Pancreas (tissue), 10 donors: ENCODE results near the gene IFT57. TPM values are rescaled to one million over a fixed set of nuclear protein-coding genes. Genes with fewer than 3 reads are reported as not detected.

Experiments
- ATAC-seq, 4 donors: fragments of 200-7000 bp; cut with Tn5 transposase; one replicate each; pipeline versions ENCODE4 v1.8.0 to v1.9.1; 2020; ENCODE audit warnings: mild to moderate bottlenecking in 4 of 4, moderate library complexity in 4 of 4
- DNase-seq, 6 donors: peaks; one replicate each; pipeline ENCODE4 v3.0.0-alpha.2; 2020
- FAIRE-seq: peaks from 2 replicates; lab custom pipeline; 2012; peaks lifted over from hg19 to GRCh38; lab: Jason Lieb, UNC
- H3K27ac ChIP-seq, 4 donors: fragments of 200-600 bp; sonication (generic); 1 replicate in 3 of 4; 2 replicates in 1 of 4; pipeline versions ENCODE4 v1.5.0 to v1.8.0; 2020
- H3K27me3 ChIP-seq, 4 donors: fragments of 200-600 bp; one replicate each; pipeline ENCODE4 v1.8.0; 2021
- H3K36me3 ChIP-seq, 3 donors: fragments of 200-600 bp; sonication (generic) in 1 of 3; one replicate each; pipeline versions ENCODE4 v1.5.0 to v1.8.0; 2020 to 2021
- H3K4me1 ChIP-seq, 3 donors: fragments of 200-600 bp; one replicate each; pipeline ENCODE4 v1.8.0; 2021
- H3K4me3 ChIP-seq, 4 donors: fragments of 200-600 bp; sonication (generic) in 2 of 4; one replicate each; pipeline versions ENCODE4 v1.5.0 to v1.8.0; 2020 to 2021
- H3K9me3 ChIP-seq, 4 donors: fragments of 200-600 bp; one replicate each; pipeline ENCODE4 v1.8.0; 2021
- CTCF ChIP-seq, 4 donors: fragments of 200-600 bp; sonication (generic) in 3 of 4; IDR thresholded peaks; one replicate each; pipeline versions ENCODE4 v1.5.0 to v1.8.0; 2021; ENCODE audit warnings: antibody characterized with exemption in 4 of 4
- WGBS, 2 donors: extraction: QIAGEN DNeasy Blood & Tissue Kit; methylation state at CpG; one replicate each; pipeline ENCODE4 v1.1.7; 2013; 5-methylcytosine and 5-hydroxymethylcytosine counted together
- intact Hi-C, 3 donors: fragments of 100-400 bp; cut with DNase I; formaldehyde crosslinking; loops; one replicate each; pipeline versions ENCODE4 v1.11.1 to v1.14.2; 2022
- polyA plus RNA-seq, 2 donors: library from polyadenylated mRNA; stranded (reverse); fragments of 200-250 nt; gene quantifications; one replicate each; pipeline ENCODE4 v1.2.3, GENCODE V29; 2013
- total RNA-seq, 6 donors: library from RNA; stranded (reverse); fragmentation: NEBNext Ultra II Directional in 4 of 6; extraction: Animal tissue kit (Norgen Biotek cat#: 25700) in 4 of 6; gene quantifications; one replicate each; pipeline versions ENCODE4 v1.2.1 to v1.2.4, GENCODE V29; 2021 to 2023
- donor health status: healthy with polysubstance abuse.
- donor health status: DM: no; HTN: no; CAD: no; lungs with moderate emphysema.
- donor health status: DM: no; HTN: no; CAD: no.
- donor health status: control.
- donor health status: control.
- donor health status: Bipolar disorder and iron deficiency.
- donor health status: DM: yes; HTN: yes; CAD: no.
- donor health status: DM: no; HTN: no; CAD: no.
- donor health status: DM: no; HTN: no; CAD: no.
- donor health status: DM: yes; HTN: yes; CAD: no.

Gene IFT57
- total and polyA plus RNA-seq, 8 donors, result 10.4 to 40.2 (median 30.3) TPM

- no peak for DNase-seq
- H3K36me3 ChIP-seq, result peaks cover 0 to under 1% (median 0%) of the 10 kb centered on the region in 3 donors
- H3K4me1 ChIP-seq, result peaks cover 3 to 11% (median 3%) of the 10 kb centered on the region in 3 donors
- H3K27me3 ChIP-seq, result no peaks in the 10 kb centered on the region
- H3K4me3 ChIP-seq, result no peak overlapping the region
- H3K27ac ChIP-seq, result no peak overlapping the region
- ATAC-seq, result no peak
- no peak for TF ChIP-seq CTCF (IDR thresholded peaks at IDR 0.05)
- no peak for FAIRE-seq
- WGBS, 2 donors, result 95 to 99% methylated on average over 3 of the region's 3 CpGs
- intact Hi-C loops, result no loop called here
- H3K9me3 ChIP-seq, result no peaks in the 10 kb centered on the region
These were observed 37.4 kb downstream of the IFT57 start for GRCh38 chr3:108184824-108185223.

- no peak overlapping the region for H3K4me3 ChIP-seq
- H3K27me3 ChIP-seq, result no peaks in the 10 kb centered on the region
- H3K4me1 ChIP-seq, result peaks cover 2 to 5% (median 3%) of the 10 kb centered on the region in 3 donors
- no peak for TF ChIP-seq CTCF (IDR thresholded peaks at IDR 0.05)
- DNase-seq, result no peak
- ATAC-seq, result no peak
- no peak overlapping the region for H3K27ac ChIP-seq
- H3K36me3 ChIP-seq, result no peaks in the 10 kb centered on the region
- intact Hi-C loops, result no loop called here
- 96 to 100% methylated on average over 2 of the region's 2 CpGs for WGBS, 2 donors
- FAIRE-seq, result no peak
- no peaks in the 10 kb centered on the region for H3K9me3 ChIP-seq
These were observed 38.3 kb downstream of the IFT57 start for GRCh38 chr3:108183971-108184370.

GRCh38 chr3:108183181-108183580, 39.0 kb downstream of the IFT57 start:
- H3K4me3 ChIP-seq, result no peak overlapping the region
- intact Hi-C loops, result no loop called here
- H3K27me3 ChIP-seq, result no peaks in the 10 kb centered on the region
- WGBS, 2 donors, result 86 to 90% methylated on average over 1 of the region's 1 CpG
- H3K36me3 ChIP-seq, result no peaks in the 10 kb centered on the region
- H3K9me3 ChIP-seq, result no peaks in the 10 kb centered on the region
- DNase-seq (no peak), FAIRE-seq (no peak), ATAC-seq (no peak)
- peaks cover 0 to 3% (median 0%) of the 10 kb centered on the region in 3 donors for H3K4me1 ChIP-seq
- TF ChIP-seq CTCF (IDR thresholded peaks at IDR 0.05), result no peak
- no peak overlapping the region for H3K27ac ChIP-seq

- no peaks in the 10 kb centered on the region for H3K36me3 ChIP-seq
- no peaks in the 10 kb centered on the region for H3K27me3 ChIP-seq
- H3K27ac ChIP-seq, result no peak overlapping the region
- peaks cover 0 to 3% (median 0%) of the 10 kb centered on the region in 3 donors for H3K4me1 ChIP-seq
- no peak overlapping the region for H3K4me3 ChIP-seq
- WGBS, 2 donors, result 90 to 100% methylated on average over 1 of the region's 1 CpG
- intact Hi-C loops, result no loop called here
- DNase-seq (no peak), ATAC-seq (no peak), FAIRE-seq (no peak)
- TF ChIP-seq CTCF (IDR thresholded peaks at IDR 0.05), result no peak
- no peaks in the 10 kb centered on the region for H3K9me3 ChIP-seq
These were observed 39.9 kb downstream of the IFT57 start for GRCh38 chr3:108182339-108182738.

GRCh38 chr3:108181172-108181571, 41.1 kb downstream of the IFT57 start:
- ATAC-seq (no peak), DNase-seq (no peak), FAIRE-seq (no peak)
- no peak for TF ChIP-seq CTCF (IDR thresholded peaks at IDR 0.05)
- H3K9me3 ChIP-seq, result no peaks in the 10 kb centered on the region
- H3K36me3 ChIP-seq, result no peaks in the 10 kb centered on the region
- 78 to 86% methylated on average over 1 of the region's 1 CpG for WGBS, 2 donors
- H3K27ac ChIP-seq, result no peak overlapping the region
- no peaks in the 10 kb centered on the region for H3K27me3 ChIP-seq
- peaks cover 0 to 3% (median 0%) of the 10 kb centered on the region in 3 donors for H3K4me1 ChIP-seq
- intact Hi-C loops, result no loop called here
- H3K4me3 ChIP-seq, result no peak overlapping the region
